ENCODE results near the gene GSKIP. TPM values are rescaled to one million over a fixed set of nuclear protein-coding genes. Genes with fewer than 3 reads are reported as not detected.

GSKIP gene
- total RNA-seq, 1 donor from 2014 or later = 15.6 TPM

- H3K27ac Mint-ChIP-seq (ENCODE audit: unreplicated experiment) = no peak overlapping the region
- no peak overlapping the region for H3K4me3 Mint-ChIP-seq (ENCODE audit: unreplicated experiment)
- H3K36me3 Mint-ChIP-seq (ENCODE audit: unreplicated experiment) = no peaks in the 10 kb centered on the region
- DNase-seq (ENCODE audit: extremely low spot score, unreplicated experiment) = no peak
- no peaks in the 10 kb centered on the region for H3K9me3 Mint-ChIP-seq (ENCODE audit: unreplicated experiment)
- peaks cover 26% of the 10 kb centered on the region for H3K27me3 Mint-ChIP-seq (ENCODE audit: unreplicated experiment)
- no peak for TF ChIP-seq CTCF (IDR thresholded peaks at IDR 0.05)
- H3K4me1 Mint-ChIP-seq (ENCODE audit: unreplicated experiment) = no peaks in the 10 kb centered on the region
Observed at GRCh38 chr14:96403409-96403808, 40.1 kb downstream of the GSKIP start.

- Mint-ChIP-seq H3K36me3 (ENCODE audit: unreplicated experiment) (no peaks in the 10 kb centered on the region), H3K4me1 (ENCODE audit: unreplicated experiment) (no peaks in the 10 kb centered on the region), H3K27me3 (ENCODE audit: unreplicated experiment) (peaks cover 17% of the 10 kb centered on the region), H3K9me3 (ENCODE audit: unreplicated experiment) (no peaks in the 10 kb centered on the region), H3K27ac (ENCODE audit: unreplicated experiment) (no peak overlapping the region), H3K4me3 (ENCODE audit: unreplicated experiment) (no peak overlapping the region)
- no peak for DNase-seq (ENCODE audit: extremely low spot score, unreplicated experiment)
- TF ChIP-seq CTCF (IDR thresholded peaks at IDR 0.05) = no peak
Observed at GRCh38 chr14:96405677-96406076, 42.4 kb downstream of the GSKIP start.

GRCh38 chr14:96407935-96408570 is 44.7 kb downstream of the GSKIP start:
- Mint-ChIP-seq H3K27me3 (ENCODE audit: unreplicated experiment) (peaks cover 12% of the 10 kb centered on the region), H3K4me3 (ENCODE audit: unreplicated experiment) (no peak overlapping the region), H3K36me3 (ENCODE audit: unreplicated experiment) (no peaks in the 10 kb centered on the region), H3K4me1 (ENCODE audit: unreplicated experiment) (no peaks in the 10 kb centered on the region), H3K9me3 (ENCODE audit: unreplicated experiment) (no peaks in the 10 kb centered on the region), H3K27ac (ENCODE audit: unreplicated experiment) (no peak overlapping the region)
- TF ChIP-seq CTCF (IDR thresholded peaks at IDR 0.05) = no peak
- no peak for DNase-seq (ENCODE audit: extremely low spot score, unreplicated experiment)

GRCh38 chr14:96408608-96409007 is 45.3 kb downstream of the GSKIP start:
- no peak for DNase-seq (ENCODE audit: extremely low spot score, unreplicated experiment)
- no peak overlapping the region for H3K4me3 Mint-ChIP-seq (ENCODE audit: unreplicated experiment)
- H3K27me3 Mint-ChIP-seq (ENCODE audit: unreplicated experiment) = peaks cover 16% of the 10 kb centered on the region
- TF ChIP-seq CTCF (IDR thresholded peaks at IDR 0.05) = no peak
- no peaks in the 10 kb centered on the region for H3K4me1 Mint-ChIP-seq (ENCODE audit: unreplicated experiment)
- no peak overlapping the region for H3K27ac Mint-ChIP-seq (ENCODE audit: unreplicated experiment)
- no peaks in the 10 kb centered on the region for H3K36me3 Mint-ChIP-seq (ENCODE audit: unreplicated experiment)
- no peaks in the 10 kb centered on the region for H3K9me3 Mint-ChIP-seq (ENCODE audit: unreplicated experiment)

GRCh38 chr14:96409701-96410100 is 46.4 kb downstream of the GSKIP start:
- Mint-ChIP-seq H3K36me3 (ENCODE audit: unreplicated experiment) (no peaks in the 10 kb centered on the region), H3K27ac (ENCODE audit: unreplicated experiment) (no peak overlapping the region), H3K27me3 (ENCODE audit: unreplicated experiment) (peaks cover 17% of the 10 kb centered on the region), H3K4me1 (ENCODE audit: unreplicated experiment) (no peaks in the 10 kb centered on the region), H3K4me3 (ENCODE audit: unreplicated experiment) (no peak overlapping the region), H3K9me3 (ENCODE audit: unreplicated experiment) (no peaks in the 10 kb centered on the region)
- DNase-seq (ENCODE audit: extremely low spot score, unreplicated experiment) = no peak
- TF ChIP-seq CTCF (IDR thresholded peaks at IDR 0.05) = no peak
